Neural progenitor cell (in vitro differentiated cells): ENCODE measurements around the gene YPEL4.

Experiments used
- EZH2 ChIP-seq: fragments of 200-600 bp; sonication (generic); IDR thresholded peaks from 2 replicates; pipeline ENCODE4 v1.6.1; 2017; ENCODE audit warnings: antibody characterized with exemption, mild to moderate bottlenecking, moderate library complexity
- EZH2phosphoT487 ChIP-seq: fragments of 200-600 bp; sonication (generic); IDR thresholded peaks from 2 replicates; pipeline ENCODE4 v1.6.1; 2017; ENCODE audit warnings: antibody characterized with exemption
- TF ChIP-seq, protein P1 (sequence below): fragments of 200-600 bp; sonication (generic); IDR thresholded peaks from 2 replicates; pipeline ENCODE4 v1.5.1; 2017; ENCODE audit warnings: antibody characterized with exemption, mild to moderate bottlenecking

- TF ChIP-seq, protein P1, sequence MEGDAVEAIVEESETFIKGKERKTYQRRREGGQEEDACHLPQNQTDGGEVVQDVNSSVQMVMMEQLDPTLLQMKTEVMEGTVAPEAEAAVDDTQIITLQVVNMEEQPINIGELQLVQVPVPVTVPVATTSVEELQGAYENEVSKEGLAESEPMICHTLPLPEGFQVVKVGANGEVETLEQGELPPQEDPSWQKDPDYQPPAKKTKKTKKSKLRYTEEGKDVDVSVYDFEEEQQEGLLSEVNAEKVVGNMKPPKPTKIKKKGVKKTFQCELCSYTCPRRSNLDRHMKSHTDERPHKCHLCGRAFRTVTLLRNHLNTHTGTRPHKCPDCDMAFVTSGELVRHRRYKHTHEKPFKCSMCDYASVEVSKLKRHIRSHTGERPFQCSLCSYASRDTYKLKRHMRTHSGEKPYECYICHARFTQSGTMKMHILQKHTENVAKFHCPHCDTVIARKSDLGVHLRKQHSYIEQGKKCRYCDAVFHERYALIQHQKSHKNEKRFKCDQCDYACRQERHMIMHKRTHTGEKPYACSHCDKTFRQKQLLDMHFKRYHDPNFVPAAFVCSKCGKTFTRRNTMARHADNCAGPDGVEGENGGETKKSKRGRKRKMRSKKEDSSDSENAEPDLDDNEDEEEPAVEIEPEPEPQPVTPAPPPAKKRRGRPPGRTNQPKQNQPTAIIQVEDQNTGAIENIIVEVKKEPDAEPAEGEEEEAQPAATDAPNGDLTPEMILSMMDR, result no peak
- TF ChIP-seq EZH2 (no peak), EZH2phosphoT487 (no peak)
Measured at GRCh38 chr11:57637626-57638004, 12.1 kb downstream of the YPEL4 start.
